Kidney glomerular epithelial cell (primary cell): ENCODE measurements around the gene MRPS30.
"Not testable (repeated sequence)": the region's sequence is repeated elsewhere in the genome, so short reads cannot be mapped to it uniquely, and the experiment has no call there.

Experiments
- DNase-seq: peaks from one replicate; lab custom pipeline; 2025; lab: John Stamatoyannopoulos, UW

The MRPS30 gene

DNA sequence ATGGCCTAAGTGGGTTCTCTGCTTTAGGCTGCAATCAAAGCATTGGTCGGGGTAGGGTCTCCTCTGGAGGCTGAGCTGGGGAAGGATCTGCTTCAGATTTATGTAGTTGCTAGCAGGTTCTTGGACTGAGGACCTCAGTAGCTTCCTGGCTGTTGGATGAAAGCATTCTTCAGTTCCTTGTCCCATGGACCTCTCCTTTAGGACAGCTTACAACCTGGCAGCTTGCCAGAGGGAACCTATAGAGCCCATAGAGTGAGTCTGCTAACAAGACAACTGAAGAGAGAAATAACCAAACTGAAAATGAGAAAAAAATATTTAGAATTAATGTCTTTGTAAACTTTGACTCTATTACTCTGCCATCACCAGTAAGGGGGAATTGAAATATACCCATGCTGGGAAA, 12.4 kb downstream of the MRPS30 start:
- DNase-seq: no peak

DNA sequence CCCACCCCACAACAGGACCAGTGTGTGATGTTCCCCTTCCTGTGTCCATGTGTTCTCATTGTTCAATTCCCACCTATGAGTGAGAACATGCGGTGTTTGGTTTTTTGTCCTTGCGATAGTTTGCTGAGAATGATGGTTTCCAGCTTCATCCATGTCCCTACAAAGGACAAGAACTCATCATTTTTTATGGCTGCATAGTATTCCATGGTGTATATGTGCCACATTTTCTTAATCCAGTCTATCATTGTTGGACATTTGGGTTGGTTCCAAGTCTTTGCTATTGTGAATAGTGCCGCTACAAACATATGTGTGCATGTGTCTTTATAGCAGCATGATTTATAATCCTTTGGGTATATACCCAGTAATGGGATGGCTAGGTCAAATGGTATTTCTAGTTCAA, 15.9 kb downstream of the MRPS30 start:
- not testable (repeated sequence) for DNase-seq

DNA sequence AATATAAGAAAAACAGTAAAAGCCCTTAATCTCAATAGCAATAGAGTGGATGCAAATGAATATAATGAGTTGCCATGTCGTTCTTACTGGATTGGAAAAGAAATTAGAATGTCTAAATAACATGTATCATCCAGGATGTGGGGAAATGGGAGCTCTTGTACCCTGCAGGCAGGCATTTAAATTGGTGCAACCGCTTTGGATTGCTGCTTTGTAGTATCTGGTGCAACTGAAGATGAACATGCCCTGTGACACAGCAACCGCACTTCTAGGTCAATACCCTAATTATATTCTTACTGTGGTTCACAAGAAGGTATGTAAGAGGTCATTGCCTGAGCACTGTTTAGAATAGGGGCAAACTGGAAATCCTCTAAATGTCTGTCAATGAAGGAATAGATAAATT, 18.9 kb downstream of the MRPS30 start:
- DNase-seq: no peak

DNA sequence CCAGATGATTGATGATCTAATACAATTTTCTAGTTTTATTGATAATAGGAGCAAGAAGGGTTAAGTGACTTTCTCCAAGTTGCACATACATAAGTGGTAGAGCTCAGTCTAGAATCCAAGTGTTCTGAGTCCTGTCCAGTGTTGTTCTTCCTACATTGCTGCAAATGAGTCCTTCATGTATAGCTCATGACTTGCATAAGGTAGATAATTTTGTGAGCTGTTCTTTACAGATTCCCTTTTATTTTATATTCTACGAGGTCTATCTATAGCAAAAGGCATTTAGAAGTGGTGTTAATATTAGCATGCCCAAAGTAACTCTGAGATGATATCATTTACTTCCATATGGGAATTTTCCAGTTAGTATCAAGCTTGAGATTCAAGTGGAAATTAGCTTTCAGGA, 20.0 kb downstream of the MRPS30 start:
- DNase-seq: no peak

DNA sequence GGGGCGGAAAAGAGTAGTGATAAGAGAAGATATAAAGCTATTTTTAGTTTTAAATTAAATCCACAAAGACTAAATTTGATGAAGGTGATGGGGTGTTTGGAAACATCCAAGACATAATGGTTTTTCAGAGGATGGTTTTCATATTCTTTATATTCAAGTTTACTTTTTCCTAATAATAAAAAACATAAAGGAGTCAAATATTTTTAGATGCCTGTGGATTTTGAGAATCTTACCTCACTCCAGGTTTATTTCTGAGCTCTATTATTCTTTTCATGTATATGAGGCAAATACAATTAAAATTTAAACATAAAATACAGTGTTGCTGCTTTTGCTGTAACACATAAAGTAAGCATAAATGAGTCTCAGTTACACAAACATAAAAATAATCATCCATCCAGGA, 22.2 kb downstream of the MRPS30 start:
- no peak for DNase-seq

DNA sequence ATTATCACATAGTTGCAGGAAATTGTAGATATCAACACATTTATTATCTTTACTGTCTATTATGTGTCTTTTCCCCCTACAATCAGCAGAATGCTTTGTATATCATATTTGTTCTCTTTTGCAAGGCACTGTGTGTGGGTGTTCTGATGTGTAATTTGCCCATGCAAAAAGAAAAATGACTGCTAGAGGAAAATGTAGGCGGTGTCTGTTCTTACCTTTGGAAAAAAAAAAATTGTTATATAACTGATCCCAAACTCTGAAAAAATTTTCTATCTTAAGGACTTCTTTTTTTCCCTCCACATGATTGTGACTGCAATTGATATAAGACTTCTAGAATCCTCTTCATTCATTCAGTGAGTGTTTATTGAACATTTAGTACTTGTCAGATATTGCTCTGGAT, 24.5 kb downstream of the MRPS30 start:
- no peak for DNase-seq

DNA sequence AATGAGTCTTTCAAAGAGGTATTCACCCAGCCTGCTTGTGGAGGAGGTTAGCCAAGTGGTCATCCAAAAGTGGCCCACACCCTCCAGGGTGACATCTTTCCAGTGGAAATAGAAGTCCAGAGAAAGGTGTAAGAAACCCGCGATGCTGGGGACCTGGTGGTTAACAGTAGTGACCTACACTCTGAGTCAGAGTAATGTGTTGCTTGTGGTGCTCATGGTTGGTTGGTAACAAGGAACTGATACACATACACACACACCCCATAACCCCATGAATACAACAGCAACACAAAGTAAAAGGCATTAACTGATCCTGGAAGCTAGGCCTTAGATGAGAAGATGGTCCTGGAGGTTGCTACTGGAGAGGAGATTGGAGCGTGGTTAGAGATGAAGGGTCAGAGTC, 26.9 kb downstream of the MRPS30 start:
- no peak for DNase-seq

DNA sequence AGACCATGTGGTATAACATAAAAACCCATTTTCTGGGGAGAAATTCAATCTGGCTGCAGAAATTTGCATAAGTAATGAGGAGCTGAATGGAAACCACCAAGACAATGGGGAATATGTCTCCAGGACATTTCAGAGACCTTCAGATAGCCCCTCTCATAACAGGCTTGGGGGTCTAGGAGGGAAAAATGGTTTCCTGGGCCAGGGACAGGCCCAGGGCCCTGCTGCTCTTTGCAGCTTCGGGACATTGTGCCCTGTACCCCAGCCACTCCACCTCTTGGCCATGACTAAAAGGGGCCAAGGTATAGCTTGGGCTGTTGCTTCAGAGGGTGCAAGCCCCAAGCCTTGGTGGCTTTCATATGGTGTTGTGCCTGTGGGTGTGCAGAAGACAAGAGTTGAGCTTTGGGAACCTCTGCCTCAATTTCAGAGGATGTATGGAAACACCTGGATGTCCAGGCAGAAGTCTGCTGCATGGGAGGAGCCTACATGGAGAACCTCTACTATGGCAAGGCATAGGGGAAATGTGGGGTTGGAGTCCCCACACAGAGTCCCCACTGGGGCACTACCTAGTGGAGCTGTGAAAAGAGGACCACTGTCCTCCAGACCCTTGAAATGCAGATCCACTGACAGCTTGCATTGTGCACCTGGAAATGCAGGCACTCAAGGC, 30.4 kb downstream of the MRPS30 start:
- no peak for DNase-seq

DNA sequence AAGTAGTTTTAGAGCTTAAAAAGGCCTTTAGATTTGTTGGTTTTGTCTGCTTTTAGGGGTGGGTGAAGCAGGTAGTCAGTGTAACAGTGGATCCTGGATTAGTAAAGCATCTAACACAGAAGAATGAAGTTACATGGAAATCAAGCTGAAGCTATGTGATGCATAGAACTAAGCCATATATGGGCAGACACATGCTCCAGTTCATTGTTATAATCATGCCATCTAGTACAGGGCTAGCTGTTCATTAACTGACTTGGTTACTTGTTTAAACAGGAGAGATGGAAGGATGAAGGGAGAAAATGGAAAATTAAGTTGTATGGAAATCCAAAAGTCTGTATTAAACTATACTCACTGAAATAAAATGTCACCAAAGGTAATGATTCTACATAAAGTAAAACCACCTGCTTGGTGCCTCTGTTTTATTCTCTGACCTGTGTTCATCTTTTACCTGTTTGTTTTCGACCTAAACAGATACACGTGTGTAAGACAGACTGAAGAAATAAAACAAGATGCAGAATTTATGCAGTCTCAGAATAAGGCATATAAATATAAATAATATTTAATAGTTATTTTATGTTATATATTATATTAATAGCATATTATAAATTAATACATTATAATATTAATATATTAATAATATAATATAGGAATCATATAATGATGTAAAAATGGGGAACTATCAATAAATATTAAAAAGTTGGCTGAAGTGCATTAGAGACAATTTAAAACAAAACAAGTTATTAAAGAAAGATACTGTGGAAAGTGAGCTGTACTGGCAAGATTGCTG, 33.9 kb downstream of the MRPS30 start:
- peak; percentile 15 for DNase-seq

DNA sequence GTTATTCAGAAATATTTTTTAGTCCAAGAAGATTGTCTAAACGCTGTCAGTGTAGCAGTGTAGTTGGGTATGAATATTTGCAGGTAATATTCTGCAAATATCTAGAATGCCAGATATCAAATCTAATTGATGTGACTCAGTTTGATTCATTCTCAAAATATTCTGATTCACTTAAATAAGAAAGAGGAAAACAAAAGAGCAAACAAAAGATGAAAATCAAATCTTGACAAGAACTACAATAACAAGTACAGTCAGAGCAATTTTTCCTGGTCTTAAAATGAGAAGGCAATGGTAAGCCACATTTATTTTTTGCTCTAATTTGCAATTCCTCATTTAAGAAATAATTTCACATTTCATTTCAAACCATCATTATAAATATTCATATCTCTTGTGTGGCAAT, 36.0 kb downstream of the MRPS30 start:
- DNase-seq: no peak

DNA sequence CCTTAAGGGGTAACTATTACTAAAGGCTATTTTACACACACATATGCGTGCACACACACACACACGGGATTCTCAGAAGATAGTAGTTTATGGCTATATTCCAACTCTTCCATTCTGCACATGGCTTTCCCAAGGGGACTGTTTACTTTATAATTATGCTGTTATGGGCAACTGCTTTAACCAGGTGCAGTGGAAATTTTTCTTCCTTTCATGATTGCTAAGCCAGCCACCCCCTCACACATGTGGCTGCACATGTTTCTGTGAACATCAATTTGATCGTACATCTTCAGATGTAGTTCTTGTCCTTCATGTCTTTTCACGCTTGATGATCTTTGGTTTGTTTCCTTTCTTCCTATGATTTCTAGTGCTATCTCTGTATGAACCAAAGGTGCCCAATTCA, 37.0 kb downstream of the MRPS30 start:
- no peak for DNase-seq

DNA sequence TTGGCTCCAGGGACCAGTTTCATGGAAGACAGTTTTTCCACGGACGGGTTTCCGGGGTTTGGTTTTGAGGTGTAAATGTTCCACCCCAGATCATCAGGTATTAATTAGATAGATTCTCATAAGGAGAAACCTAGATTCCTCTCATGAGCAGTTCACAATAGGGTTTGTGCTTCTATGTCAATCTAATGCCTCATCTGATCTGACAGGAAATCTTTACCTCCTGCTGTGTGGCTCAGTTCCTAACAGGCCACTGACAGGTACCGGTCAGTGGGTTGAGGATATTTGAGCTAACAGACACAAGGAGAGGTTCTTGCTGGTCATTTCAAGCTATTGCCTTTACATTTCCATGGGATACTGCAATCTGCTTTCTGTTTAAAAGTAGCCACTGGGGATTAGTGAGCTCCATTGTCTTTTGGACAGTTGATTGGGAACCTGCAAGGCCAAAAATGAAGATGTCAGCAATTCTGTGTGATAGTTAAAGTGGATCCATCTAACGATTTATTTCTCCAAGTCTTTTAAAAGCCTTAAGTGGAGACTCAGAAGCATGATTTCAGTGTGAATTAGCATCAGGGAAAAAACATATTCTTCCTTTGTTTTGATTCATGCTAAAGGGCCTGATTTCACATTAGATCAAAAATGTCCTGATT, 38.6 kb downstream of the MRPS30 start:
- DNase-seq: no peak

DNA sequence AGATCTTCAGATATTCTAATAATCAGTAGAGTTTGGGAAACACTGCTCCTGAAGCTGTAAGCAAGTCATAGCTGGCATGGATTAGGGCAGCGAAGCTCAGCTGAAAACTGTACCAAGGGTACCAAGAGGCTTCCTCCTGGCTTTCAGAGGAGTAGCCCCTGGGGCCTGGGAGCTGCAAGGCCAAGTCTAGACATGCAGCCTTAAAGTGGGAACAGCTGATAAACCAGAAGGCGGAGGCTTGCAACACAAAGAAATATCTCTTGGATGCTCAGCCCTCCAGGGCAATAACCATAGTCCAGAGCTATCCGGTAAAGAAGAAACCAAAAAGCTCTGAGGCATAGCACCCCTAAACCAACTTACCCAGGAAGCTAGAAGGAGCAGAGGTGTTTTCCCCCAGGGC, 51.5 kb downstream of the MRPS30 start:
- DNase-seq: no peak

DNA sequence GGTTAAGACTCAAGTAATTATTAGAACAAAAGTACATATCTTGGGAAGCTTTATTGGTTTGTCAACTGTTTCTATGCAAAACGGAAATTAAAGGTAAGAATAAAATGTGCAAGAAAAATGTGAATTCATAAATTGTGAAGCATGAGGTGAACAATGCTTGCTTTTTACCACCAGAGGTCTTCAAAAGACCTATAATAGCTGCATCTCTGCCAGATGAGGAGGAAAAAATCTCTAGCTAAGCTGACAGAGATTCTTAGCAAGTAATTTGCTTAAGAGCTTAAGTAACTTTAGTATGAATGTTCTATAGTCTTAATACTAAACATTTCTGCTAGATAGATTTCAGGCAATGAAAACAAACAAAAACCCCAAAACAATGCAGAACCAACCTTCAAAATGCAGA, 54.1 kb downstream of the MRPS30 start:
- peak; percentile 57 for DNase-seq
